Colonic mucosa (tissue), 4 donors: ENCODE results near the gene PIEZO1. TPM values are rescaled to one million over a fixed set of nuclear protein-coding genes. Genes with fewer than 3 reads are reported as not detected.
A peak's percentile ranks its signal among the peaks of the same experiment; 100 is the strongest.

Experiments used
- DNase-seq: peaks from one replicate; pipeline ENCODE4 v3.0.0-alpha.2; 2020
- H3K27ac ChIP-seq: fragments of 200-600 bp; one replicate; pipeline ENCODE4 v1.8.0; 2021
- H3K27me3 ChIP-seq: fragments of 200-600 bp; one replicate; pipeline ENCODE4 v1.8.0; 2021
- H3K36me3 ChIP-seq: fragments of 200-600 bp; one replicate; pipeline ENCODE4 v1.8.0; 2021
- H3K4me1 ChIP-seq: fragments of 200-600 bp; one replicate; pipeline ENCODE4 v1.8.0; 2021; ENCODE audit warnings: mild to moderate bottlenecking
- H3K4me3 ChIP-seq: fragments of 200-600 bp; one replicate; pipeline ENCODE4 v1.8.0; 2021
- H3K9ac ChIP-seq, 2 donors: one replicate each; pipeline ENCODE4 v1.7.0; 2013; ENCODE audit warnings: control low read depth in 2 of 2, low read depth in 2 of 2, low read length in 2 of 2
- H3K9me3 ChIP-seq: fragments of 200-600 bp; one replicate; pipeline ENCODE4 v1.8.0; 2021
- CTCF ChIP-seq: fragments of 200-600 bp; IDR thresholded peaks from one replicate; pipeline ENCODE4 v1.8.0; 2022; ENCODE audit warnings: antibody characterized with exemption, mild to moderate bottlenecking
- intact Hi-C: fragments of 100-400 bp; cut with DNase I; formaldehyde crosslinking; loops from one replicate; pipeline ENCODE4 v1.14.1; 2022
- total RNA-seq, 2 donors: library from RNA; stranded (reverse); fragmentation: NEBNext Ultra II Directional in 1 of 2; extraction: Animal tissue kit (Norgen Biotek cat#: 25700) in 1 of 2; gene quantifications; one replicate each; pipeline ENCODE4 v1.2.1, GENCODE V29; 2021
- donor health status: healthy.
- donor health status: DM: no; HTN: no; CAD: no.
- donor health status: DM: no; HTN: no; CAD: no.

Gene PIEZO1
- total RNA-seq, 2 donors from 2014 or later = 104 to 118 TPM

GRCh38 chr16:88804552-88805339 lies 19.7 kb upstream of the PIEZO1 start:
- Histone ChIP-seq H3K27ac (no peak overlapping the region), H3K4me1 (peaks cover 9% of the 10 kb centered on the region), H3K4me3 (peak overlapping the region; percentile 59), H3K36me3 (no peaks in the 10 kb centered on the region), H3K27me3 (no peaks in the 10 kb centered on the region), H3K9ac (peak overlapping the region in 1 of 2 donors; percentile 34), H3K9me3 (no peaks in the 10 kb centered on the region)
- no peak for TF ChIP-seq CTCF
- DNase-seq = peak; percentile 69
- intact Hi-C loops = no loop called here

GRCh38 chr16:88804173-88804551 lies 19.1 kb upstream of the PIEZO1 start:
- H3K27ac ChIP-seq = no peak overlapping the region
- peak overlapping the region; percentile 59 for H3K4me3 ChIP-seq
- TF ChIP-seq CTCF = no peak
- H3K4me1 ChIP-seq = peaks cover 9% of the 10 kb centered on the region
- H3K9me3 ChIP-seq = no peaks in the 10 kb centered on the region
- H3K9ac ChIP-seq = peak overlapping the region in 1 of 2 donors; percentile 34
- no peaks in the 10 kb centered on the region for H3K27me3 ChIP-seq
- no peaks in the 10 kb centered on the region for H3K36me3 ChIP-seq
- DNase-seq = no peak
- intact Hi-C loops = no loop called here

GRCh38 chr16:88803264-88803987 lies 18.4 kb upstream of the PIEZO1 start, which contains the start of gene CDT1:
CDT1 (plus strand) TSS chr16:88803789; CDS start chr16:88803832, 43 bp downstream.
- H3K36me3 ChIP-seq = no peaks in the 10 kb centered on the region

GRCh38 chr16:88800277-88800592 lies 15.2 kb upstream of the PIEZO1 start:
- Histone ChIP-seq H3K27me3 (no peaks in the 10 kb centered on the region), H3K9ac (no peak overlapping the region), H3K27ac (no peak overlapping the region), H3K4me3 (no peak overlapping the region), H3K36me3 (no peaks in the 10 kb centered on the region), H3K4me1 (peaks cover 9% of the 10 kb centered on the region), H3K9me3 (no peaks in the 10 kb centered on the region)
- DNase-seq = no peak
- no peak for TF ChIP-seq CTCF
- intact Hi-C loops = no loop called here

More at GRCh38 chr16:88803264-88803987, 18.4 kb upstream of the PIEZO1 start, which contains the start of gene CDT1:
- no peaks in the 10 kb centered on the region for H3K9me3 ChIP-seq
- peaks cover 9% of the 10 kb centered on the region for H3K4me1 ChIP-seq
- peak; percentile 83 for DNase-seq
- TF ChIP-seq CTCF = no peak
- intact Hi-C loops = no loop called here
- H3K27me3 ChIP-seq = no peaks in the 10 kb centered on the region
- H3K4me3 ChIP-seq = peak within 1 kb of the TSS; percentile 59
- peak within 1 kb of the TSS; percentile 46 to 55 for H3K9ac ChIP-seq
- H3K27ac ChIP-seq = peak within 1 kb of the TSS; percentile 69

GRCh38 chr16:88799569-88800276 lies 14.7 kb upstream of the PIEZO1 start:
- H3K4me1 ChIP-seq = peaks cover 7% of the 10 kb centered on the region
- no peak for DNase-seq
- H3K9ac ChIP-seq = no peak overlapping the region
- no peaks in the 10 kb centered on the region for H3K9me3 ChIP-seq
- no peak overlapping the region for H3K4me3 ChIP-seq
- H3K36me3 ChIP-seq = no peaks in the 10 kb centered on the region
- H3K27me3 ChIP-seq = no peaks in the 10 kb centered on the region
- intact Hi-C loops = no loop called here
- no peak overlapping the region for H3K27ac ChIP-seq
- no peak for TF ChIP-seq CTCF
